Measurements from ENCODE around the gene MIA2.
"Not testable (repeated sequence)": the region's sequence is repeated elsewhere in the genome, so short reads cannot be mapped to it uniquely, and the experiment has no call there.

- not testable (repeated sequence) for TF ChIP-seq POLR2A, CTCF (IDR thresholded peaks at IDR 0.05)
These were observed 28.5 kb downstream of the MIA2 start for GRCh38 chr14:39262214-39262613.
